GM13976 (cell line): Measurements from ENCODE around the gene SEL1L2.

Experiments
- DNase-seq: peaks from one replicate; pipeline ENCODE4 v3.0.0; 2012; ENCODE audit warnings: low spot score
- in situ Hi-C: fragments of 300-500 bp; cut with MboI; formaldehyde crosslinking; loops from one replicate; pipeline ENCODE4 v1.12.0; 2022; ENCODE audit warnings: low sequenced_read_pairs, mixed read lengths, inconsistent platforms; ENCODE audit not compliant: unreplicated experiment
- TF ChIP-seq, protein P1 (sequence below): IDR thresholded peaks from 2 replicates; pipeline ENCODE4 v1.5.1; 2012; ENCODE audit warnings: borderline replicate concordance, mild to moderate bottlenecking; ENCODE audit not compliant: insufficient read depth; ENCODE audit errors: extremely low read depth, missing control alignments, control extremely low read depth

The SEL1L2 gene

DNA sequence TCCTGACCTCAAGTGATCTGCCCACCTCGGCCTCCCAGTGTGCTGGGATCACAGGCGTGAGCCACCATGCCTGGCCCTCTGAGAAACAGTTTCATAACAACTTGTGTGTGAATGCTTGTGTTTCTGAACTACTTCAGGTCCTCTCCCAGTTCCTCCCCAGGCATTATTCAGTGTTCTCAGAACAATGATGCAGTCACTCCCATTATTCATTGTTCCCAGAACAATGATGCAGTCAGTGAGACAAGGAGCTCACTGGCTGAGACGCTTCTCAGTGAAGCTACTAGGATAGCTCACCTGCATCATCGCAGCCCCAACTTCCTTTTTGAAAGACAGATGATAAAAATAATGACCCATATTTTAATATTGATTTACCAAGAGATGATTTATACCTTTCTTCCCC, 134.1 kb downstream of the SEL1L2 start:
- DNase-seq, result no peak
- in situ Hi-C loops, result no loop called here
- TF ChIP-seq, protein P1, sequence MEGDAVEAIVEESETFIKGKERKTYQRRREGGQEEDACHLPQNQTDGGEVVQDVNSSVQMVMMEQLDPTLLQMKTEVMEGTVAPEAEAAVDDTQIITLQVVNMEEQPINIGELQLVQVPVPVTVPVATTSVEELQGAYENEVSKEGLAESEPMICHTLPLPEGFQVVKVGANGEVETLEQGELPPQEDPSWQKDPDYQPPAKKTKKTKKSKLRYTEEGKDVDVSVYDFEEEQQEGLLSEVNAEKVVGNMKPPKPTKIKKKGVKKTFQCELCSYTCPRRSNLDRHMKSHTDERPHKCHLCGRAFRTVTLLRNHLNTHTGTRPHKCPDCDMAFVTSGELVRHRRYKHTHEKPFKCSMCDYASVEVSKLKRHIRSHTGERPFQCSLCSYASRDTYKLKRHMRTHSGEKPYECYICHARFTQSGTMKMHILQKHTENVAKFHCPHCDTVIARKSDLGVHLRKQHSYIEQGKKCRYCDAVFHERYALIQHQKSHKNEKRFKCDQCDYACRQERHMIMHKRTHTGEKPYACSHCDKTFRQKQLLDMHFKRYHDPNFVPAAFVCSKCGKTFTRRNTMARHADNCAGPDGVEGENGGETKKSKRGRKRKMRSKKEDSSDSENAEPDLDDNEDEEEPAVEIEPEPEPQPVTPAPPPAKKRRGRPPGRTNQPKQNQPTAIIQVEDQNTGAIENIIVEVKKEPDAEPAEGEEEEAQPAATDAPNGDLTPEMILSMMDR, result no peak

- TF ChIP-seq, protein P1, result no peak
- in situ Hi-C loops, result no loop called here
- DNase-seq, result no peak
These were observed 134.8 kb downstream of the SEL1L2 start for GRCh38 chr20:13855613-13856012.

DNA sequence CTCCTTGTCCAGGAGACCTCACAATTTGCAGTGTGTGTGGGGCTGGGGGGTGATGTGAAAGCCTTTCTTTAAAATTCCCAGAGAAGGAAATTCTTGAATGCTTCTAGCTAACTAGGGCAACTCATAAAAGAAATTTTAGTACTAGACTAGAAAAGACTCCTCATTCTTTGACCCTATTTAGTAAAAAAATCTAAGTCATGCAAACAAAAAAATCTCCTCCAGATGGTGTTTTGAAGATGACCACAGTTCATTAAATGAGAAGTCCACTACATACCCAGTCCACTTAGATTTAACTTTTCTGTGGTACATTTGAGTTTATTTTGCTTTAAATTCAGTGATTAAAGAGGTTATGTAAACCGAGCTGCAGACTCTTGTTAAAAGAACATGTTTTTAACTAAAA, 138.1 kb downstream of the SEL1L2 start:
- no peak for DNase-seq
- TF ChIP-seq, protein P1, result no peak
- in situ Hi-C loops, result no loop called here

DNA sequence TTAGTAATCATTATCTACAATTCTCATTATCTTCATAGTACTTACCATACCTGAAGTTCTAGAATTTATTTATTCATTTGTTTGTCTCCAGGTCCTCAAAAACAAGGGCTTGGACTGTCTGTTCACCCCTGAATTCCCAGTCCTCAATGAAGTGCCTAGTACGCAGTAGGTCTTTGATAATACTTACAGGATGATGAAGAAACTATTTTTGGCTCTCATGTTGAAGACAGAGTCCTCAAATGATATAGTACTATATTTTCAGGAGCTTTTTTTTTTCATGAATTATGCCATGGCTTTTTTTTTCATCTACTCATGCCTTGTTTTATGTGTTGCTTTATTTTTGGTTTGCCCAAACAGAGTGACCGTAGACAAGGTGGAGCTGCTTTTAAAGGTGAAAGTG, 139.1 kb downstream of the SEL1L2 start:
- TF ChIP-seq, protein P1, result no peak
- in situ Hi-C loops, result no loop called here
- DNase-seq, result no peak

- DNase-seq, result no peak
- TF ChIP-seq, protein P1, result no peak
- in situ Hi-C loops, result no loop called here
These were observed 146.1 kb downstream of the SEL1L2 start for GRCh38 chr20:13844296-13844695.

DNA sequence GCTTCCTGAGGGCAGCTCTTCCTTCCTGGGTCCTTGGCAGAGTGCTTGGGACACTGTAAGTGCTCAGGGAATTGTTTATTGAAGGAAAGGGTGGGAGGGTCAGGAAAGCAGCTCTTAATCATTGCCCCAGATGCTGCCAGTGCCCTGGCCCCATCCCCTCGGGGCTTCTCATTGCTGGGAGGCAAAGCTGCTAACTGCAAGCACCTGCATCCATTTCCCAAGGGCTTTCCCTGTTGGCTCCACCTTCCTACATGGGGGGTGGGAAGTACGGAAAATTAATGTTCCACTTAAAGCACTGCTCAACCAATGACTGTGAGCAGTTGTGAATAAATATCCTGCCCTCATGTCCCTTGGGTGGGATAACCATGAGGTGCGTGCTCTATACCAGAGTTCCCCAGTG, 149.2 kb downstream of the SEL1L2 start:
- TF ChIP-seq, protein P1, result no peak
- DNase-seq, result no peak
- in situ Hi-C loops, result no loop called here

- no peak for DNase-seq
- TF ChIP-seq, protein P1, result no peak
- in situ Hi-C loops, result no loop called here
These were observed 150.3 kb downstream of the SEL1L2 start for GRCh38 chr20:13840093-13840465.
